ENCODE data around the gene COG7.
"Not testable (repeated sequence)": the region's sequence is repeated elsewhere in the genome, so short reads cannot be mapped to it uniquely, and the experiment has no call there.

COG7 gene

DNA sequence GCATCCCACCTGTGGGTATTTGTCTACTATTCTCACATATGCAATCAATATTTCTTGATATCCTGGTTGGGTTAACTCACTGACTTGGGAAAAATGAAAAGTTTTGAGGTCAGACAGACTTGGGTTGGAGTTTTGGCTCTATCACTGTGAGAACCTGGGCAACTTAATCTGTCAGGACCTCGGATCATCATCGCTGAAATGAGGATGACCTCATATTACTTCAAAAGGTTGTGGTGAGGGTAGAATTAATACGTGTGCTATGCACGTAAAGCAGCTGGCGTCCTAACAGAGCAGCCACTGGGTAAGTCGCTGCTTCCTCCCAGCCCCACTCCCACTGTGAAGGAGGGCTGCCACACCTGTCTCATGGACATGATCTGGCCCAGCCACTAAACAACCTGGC lies 57.3 kb downstream of the COG7 start:
- H3K27me3 ChIP-seq (ENCODE audit: low read depth, low read length), result no peaks in the 10 kb centered on the region
- TF ChIP-seq, protein P1, sequence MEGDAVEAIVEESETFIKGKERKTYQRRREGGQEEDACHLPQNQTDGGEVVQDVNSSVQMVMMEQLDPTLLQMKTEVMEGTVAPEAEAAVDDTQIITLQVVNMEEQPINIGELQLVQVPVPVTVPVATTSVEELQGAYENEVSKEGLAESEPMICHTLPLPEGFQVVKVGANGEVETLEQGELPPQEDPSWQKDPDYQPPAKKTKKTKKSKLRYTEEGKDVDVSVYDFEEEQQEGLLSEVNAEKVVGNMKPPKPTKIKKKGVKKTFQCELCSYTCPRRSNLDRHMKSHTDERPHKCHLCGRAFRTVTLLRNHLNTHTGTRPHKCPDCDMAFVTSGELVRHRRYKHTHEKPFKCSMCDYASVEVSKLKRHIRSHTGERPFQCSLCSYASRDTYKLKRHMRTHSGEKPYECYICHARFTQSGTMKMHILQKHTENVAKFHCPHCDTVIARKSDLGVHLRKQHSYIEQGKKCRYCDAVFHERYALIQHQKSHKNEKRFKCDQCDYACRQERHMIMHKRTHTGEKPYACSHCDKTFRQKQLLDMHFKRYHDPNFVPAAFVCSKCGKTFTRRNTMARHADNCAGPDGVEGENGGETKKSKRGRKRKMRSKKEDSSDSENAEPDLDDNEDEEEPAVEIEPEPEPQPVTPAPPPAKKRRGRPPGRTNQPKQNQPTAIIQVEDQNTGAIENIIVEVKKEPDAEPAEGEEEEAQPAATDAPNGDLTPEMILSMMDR (IDR thresholded peaks at IDR 0.05; ENCODE audit: low read depth, low read length), result no peak
- TF ChIP-seq EZH2phosphoT487 (IDR thresholded peaks at IDR 0.05; ENCODE audit: low read depth), result no peak
- H3K9me3 ChIP-seq (ENCODE audit: insufficient read depth, low read length), result no peaks in the 10 kb centered on the region
- no peak overlapping the region for H3K27ac ChIP-seq (ENCODE audit: low read length)
- peaks cover 6% of the 10 kb centered on the region for H3K36me3 ChIP-seq (replicated peaks; ENCODE audit: low read depth, low read length)
- no peak overlapping the region for H3K4me3 ChIP-seq (ENCODE audit: low read length)
- H3K79me2 ChIP-seq (ENCODE audit: low read length), result no peaks in the 10 kb centered on the region
- H3K9ac ChIP-seq (ENCODE audit: low read length), result no peak overlapping the region
- no peaks in the 10 kb centered on the region for H3K4me1 ChIP-seq (ENCODE audit: low read length)
- no peak overlapping the region for H2AFZ ChIP-seq (ENCODE audit: low read depth, low read length)
- H4K20me1 ChIP-seq (ENCODE audit: insufficient read depth, low read length), result no peaks in the 10 kb centered on the region
- H3K4me2 ChIP-seq (ENCODE audit: low read length), result no peak overlapping the region

DNA sequence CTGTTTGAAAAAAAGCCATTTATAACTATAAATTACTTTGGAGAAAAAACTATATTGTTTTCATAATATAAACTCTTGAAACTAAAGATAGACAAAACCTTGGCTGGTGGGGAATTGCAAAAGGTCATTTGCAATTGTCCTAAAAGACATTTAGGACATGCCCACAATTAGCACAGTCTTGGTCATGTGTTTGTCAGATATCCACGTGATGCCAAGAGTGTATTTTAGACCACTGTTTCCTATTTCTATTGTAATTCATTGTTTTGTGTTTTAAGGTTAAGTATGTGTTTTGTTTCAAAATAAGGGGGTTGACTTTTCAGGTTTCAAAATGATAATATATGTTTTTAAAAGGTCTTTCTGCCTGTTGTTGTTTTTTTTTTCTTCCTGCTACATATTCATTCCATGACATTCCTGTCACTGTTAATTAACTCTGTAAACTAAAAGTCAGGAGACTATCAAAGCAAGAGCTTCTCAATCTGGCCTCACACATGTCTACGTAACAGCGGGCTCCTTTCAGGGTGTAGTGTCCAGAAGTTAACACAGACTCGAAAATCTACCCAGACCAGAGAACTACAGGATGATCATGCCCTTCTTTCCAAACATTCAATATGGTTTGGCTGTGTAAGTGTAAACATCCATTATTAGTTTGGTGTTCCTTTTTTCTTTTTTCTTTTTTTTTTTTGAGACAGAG lies 58.7 kb downstream of the COG7 start:
- peaks cover 8% of the 10 kb centered on the region for H3K36me3 ChIP-seq (replicated peaks; ENCODE audit: low read depth, low read length)
- H3K9ac ChIP-seq (ENCODE audit: low read length), result no peak overlapping the region
- H3K27ac ChIP-seq (ENCODE audit: low read length), result no peak overlapping the region
- no peaks in the 10 kb centered on the region for H3K4me1 ChIP-seq (ENCODE audit: low read length)
- no peaks in the 10 kb centered on the region for H3K9me3 ChIP-seq (ENCODE audit: insufficient read depth, low read length)
- H4K20me1 ChIP-seq (ENCODE audit: insufficient read depth, low read length), result no peaks in the 10 kb centered on the region
- H3K27me3 ChIP-seq (ENCODE audit: low read depth, low read length), result no peaks in the 10 kb centered on the region
- no peak overlapping the region for H2AFZ ChIP-seq (ENCODE audit: low read depth, low read length)
- H3K4me2 ChIP-seq (ENCODE audit: low read length), result no peak overlapping the region
- H3K79me2 ChIP-seq (ENCODE audit: low read length), result no peaks in the 10 kb centered on the region
- TF ChIP-seq, protein P1 (IDR thresholded peaks at IDR 0.05; ENCODE audit: low read depth, low read length), result no peak
- no peak for TF ChIP-seq EZH2phosphoT487 (IDR thresholded peaks at IDR 0.05; ENCODE audit: low read depth)
- H3K4me3 ChIP-seq (ENCODE audit: low read length), result no peak overlapping the region

DNA sequence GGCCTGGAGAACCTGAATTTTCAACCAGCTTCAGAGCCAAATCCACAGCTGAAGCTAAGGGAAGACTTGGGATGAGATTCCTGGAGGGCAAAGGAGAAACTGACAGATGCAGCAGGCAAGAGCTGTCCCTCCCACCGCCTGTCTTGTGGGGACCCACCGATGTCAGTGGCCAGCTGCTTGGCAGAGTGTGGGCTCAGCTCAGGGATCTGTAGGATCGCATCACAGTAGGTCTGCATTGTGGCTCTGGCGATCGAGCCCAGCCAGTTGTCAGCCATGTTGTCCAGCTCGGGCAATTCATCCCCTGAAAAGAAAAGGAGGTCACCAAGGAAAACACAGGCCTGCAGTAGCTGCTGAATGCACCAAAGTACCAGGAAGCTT lies 60.8 kb downstream of the COG7 start:
- Histone ChIP-seq H3K4me1 (ENCODE audit: low read length) (no peaks in the 10 kb centered on the region), H3K9ac (ENCODE audit: low read length) (no peak overlapping the region), H3K79me2 (ENCODE audit: low read length) (no peaks in the 10 kb centered on the region), H3K9me3 (ENCODE audit: insufficient read depth, low read length) (no peaks in the 10 kb centered on the region), H2AFZ (ENCODE audit: low read depth, low read length) (no peak overlapping the region), H3K4me2 (ENCODE audit: low read length) (no peak overlapping the region), H3K4me3 (ENCODE audit: low read length) (no peak overlapping the region), H3K27ac (ENCODE audit: low read length) (no peak overlapping the region), H3K27me3 (ENCODE audit: low read depth, low read length) (no peaks in the 10 kb centered on the region), H3K36me3 (replicated peaks; ENCODE audit: low read depth, low read length) (peaks cover 8% of the 10 kb centered on the region), H4K20me1 (ENCODE audit: insufficient read depth, low read length) (no peaks in the 10 kb centered on the region)
- TF ChIP-seq EZH2phosphoT487 (IDR thresholded peaks at IDR 0.05; ENCODE audit: low read depth), result no peak
- TF ChIP-seq, protein P1 (IDR thresholded peaks at IDR 0.05; ENCODE audit: low read depth, low read length), result no peak

DNA sequence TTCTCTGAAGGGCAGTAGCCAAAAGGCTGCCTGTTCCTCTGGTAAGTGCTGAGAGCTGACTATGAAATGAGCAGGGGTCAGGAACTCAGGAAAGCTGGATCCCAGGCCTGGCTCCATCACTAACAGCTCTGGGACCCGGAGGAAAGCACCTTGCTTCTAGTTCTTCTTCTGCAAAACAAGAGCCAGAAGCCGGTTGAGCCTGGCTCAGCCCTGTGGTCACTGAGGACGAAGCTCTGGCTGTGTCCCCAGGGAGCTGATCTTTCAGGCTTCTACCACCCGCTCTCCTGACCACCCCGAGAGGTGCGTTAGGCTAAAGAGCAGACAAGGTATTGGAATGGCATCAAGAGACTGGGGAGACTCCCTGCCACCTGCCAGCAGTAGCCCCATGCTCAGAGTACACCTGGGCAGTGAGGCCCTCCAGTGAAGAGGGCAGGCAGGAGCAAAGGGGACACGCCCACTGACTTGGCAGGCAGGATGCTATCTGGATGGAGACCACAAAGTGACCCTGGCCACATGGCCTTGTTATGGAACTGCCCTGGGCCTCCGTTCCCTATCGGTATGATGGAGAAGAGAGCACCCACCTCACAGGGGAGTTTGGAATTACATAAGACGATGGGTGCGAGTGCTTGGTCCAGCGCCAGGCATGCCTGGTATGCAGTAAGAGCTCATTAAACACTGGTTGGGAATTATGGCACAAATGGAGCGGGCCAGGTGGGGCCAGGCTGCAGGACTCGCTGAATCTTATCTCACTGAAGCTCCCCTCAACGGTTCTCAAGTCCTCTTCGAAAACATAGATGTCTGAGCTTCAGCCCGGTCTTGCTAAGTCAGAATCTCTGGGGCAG lies 61.4 kb downstream of the COG7 start:
- no peak overlapping the region for H3K9ac ChIP-seq (ENCODE audit: low read length)
- H3K79me2 ChIP-seq (ENCODE audit: low read length), result no peaks in the 10 kb centered on the region
- H3K27ac ChIP-seq (ENCODE audit: low read length), result no peak overlapping the region
- no peak overlapping the region for H3K4me2 ChIP-seq (ENCODE audit: low read length)
- H3K36me3 ChIP-seq (replicated peaks; ENCODE audit: low read depth, low read length), result peaks cover 8% of the 10 kb centered on the region
- no peaks in the 10 kb centered on the region for H3K27me3 ChIP-seq (ENCODE audit: low read depth, low read length)
- no peak overlapping the region for H2AFZ ChIP-seq (ENCODE audit: low read depth, low read length)
- H3K9me3 ChIP-seq (ENCODE audit: insufficient read depth, low read length), result no peaks in the 10 kb centered on the region
- no peak for TF ChIP-seq EZH2phosphoT487 (IDR thresholded peaks at IDR 0.05; ENCODE audit: low read depth)
- TF ChIP-seq, protein P1 (IDR thresholded peaks at IDR 0.05; ENCODE audit: low read depth, low read length), result no peak
- no peaks in the 10 kb centered on the region for H3K4me1 ChIP-seq (ENCODE audit: low read length)
- no peaks in the 10 kb centered on the region for H4K20me1 ChIP-seq (ENCODE audit: insufficient read depth, low read length)
- H3K4me3 ChIP-seq (ENCODE audit: low read length), result no peak overlapping the region

DNA sequence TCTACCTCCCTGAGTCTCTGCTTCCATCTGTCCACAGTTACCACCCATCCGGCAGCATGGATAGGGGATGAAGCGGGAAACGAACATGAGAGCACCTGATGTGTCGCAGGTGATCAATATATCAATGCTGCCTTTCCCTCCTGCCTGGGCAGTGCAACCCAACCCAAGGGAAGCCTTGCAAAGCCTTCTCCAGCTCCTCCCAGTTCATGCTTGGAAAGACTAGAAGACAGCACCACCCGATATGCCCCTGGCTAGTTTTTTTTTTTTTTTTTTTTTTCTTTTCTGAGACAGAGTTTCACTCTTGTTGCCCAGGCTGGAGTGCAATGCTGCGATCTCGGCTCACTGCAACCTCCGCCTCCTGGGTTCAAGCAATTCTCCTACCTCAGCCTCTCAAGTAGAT lies 63.1 kb downstream of the COG7 start:
- H3K4me3 ChIP-seq (ENCODE audit: low read length); H3K9ac ChIP-seq (ENCODE audit: low read length); H3K4me2 ChIP-seq (ENCODE audit: low read length); H3K27me3 ChIP-seq (ENCODE audit: low read depth, low read length); H3K9me3 ChIP-seq (ENCODE audit: insufficient read depth, low read length); H3K27ac ChIP-seq (ENCODE audit: low read length); H3K4me1 ChIP-seq (ENCODE audit: low read length); H3K79me2 ChIP-seq (ENCODE audit: low read length); H2AFZ ChIP-seq (ENCODE audit: low read depth, low read length); H3K36me3 ChIP-seq (replicated peaks; ENCODE audit: low read depth, low read length); H4K20me1 ChIP-seq (ENCODE audit: insufficient read depth, low read length): not testable (repeated sequence)
